Upper lobe of left lung (tissue), 6 donors: ENCODE measurements around the gene ARHGEF10L. TPM values are rescaled to one million over a fixed set of nuclear protein-coding genes. Genes with fewer than 3 reads are reported as not detected.
A peak's percentile ranks its signal among the peaks of the same experiment; 100 is the strongest.

Source experiments
- ATAC-seq, 2 donors: fragments of 200-7000 bp; cut with Tn5 transposase; one replicate each; pipeline ENCODE4 v1.9.1; 2022; ENCODE audit warnings: mild to moderate bottlenecking in 2 of 2, moderate library complexity in 2 of 2; ENCODE audit not compliant: low FRiP score in 2 of 2
- DNase-seq, 2 donors: peaks; one replicate each; pipeline ENCODE4 v3.0.0-alpha.2; 2019 to 2020
- H3K27ac ChIP-seq, 4 donors: fragments of 200-600 bp; sonication (generic); one replicate each; pipeline ENCODE4 v1.5.1; 2016 to 2019
- H3K27me3 ChIP-seq, 4 donors: fragments of 200-600 bp; sonication (generic); one replicate each; pipeline ENCODE4 v1.5.1; 2017 to 2019
- H3K36me3 ChIP-seq, 4 donors: fragments of 200-600 bp; sonication (generic); one replicate each; pipeline ENCODE4 v1.5.1; 2016 to 2019
- H3K4me1 ChIP-seq, 4 donors: fragments of 200-600 bp; sonication (generic); one replicate each; pipeline ENCODE4 v1.5.1; 2018 to 2019
- H3K4me3 ChIP-seq, 4 donors: fragments of 200-600 bp; sonication (generic); one replicate each; pipeline ENCODE4 v1.5.1; 2017 to 2019; ENCODE audit warnings: mild to moderate bottlenecking in 2 of 4, moderate library complexity in 1 of 4
- H3K9me3 ChIP-seq, 4 donors: fragments of 200-600 bp; sonication (generic); one replicate each; pipeline ENCODE4 v1.5.1; 2018 to 2019
- CTCF ChIP-seq, 6 experiments: fragments of 450-650 bp in 4 of 6; fragments of 200-600 bp in 2 of 6; sonication (generic) in 2 of 6; IDR thresholded peaks; one replicate each; pipeline ENCODE4 v1.5.1; 2016 to 2019; ENCODE audit warnings: antibody characterized with exemption in 6 of 6
- EP300 ChIP-seq, 4 donors: sonication (generic); formaldehyde crosslinking; IDR thresholded peaks; one replicate each; pipeline ENCODE4 v1.5.1; 2017; ENCODE audit warnings: antibody characterized with exemption in 4 of 4, control low read depth in 2 of 4
- POLR2A ChIP-seq, 4 donors: fragments of 450-650 bp; IDR thresholded peaks; one replicate each; pipeline ENCODE4 v1.5.1; 2016 to 2017; ENCODE audit warnings: antibody characterized with exemption in 4 of 4, mild to moderate bottlenecking in 2 of 4
- POLR2AphosphoS5 ChIP-seq, 2 donors: sonication (generic); formaldehyde crosslinking; IDR thresholded peaks; one replicate each; pipeline ENCODE4 v1.5.1; 2017; ENCODE audit warnings: antibody characterized with exemption in 2 of 2
- WGBS, 2 donors: methylation state at CpG; one replicate each; pipeline ENCODE4 v1.1.5; 2017 to 2018; 5-methylcytosine and 5-hydroxymethylcytosine counted together
- total RNA-seq, 6 donors: library from RNA; depleted of rRNA in 4 of 6; stranded (reverse); fragments of >200 nt in 4 of 6; gene quantifications; one replicate each; pipeline versions ENCODE4 v1.1.0 to v1.2.1, GENCODE V29; 2016 to 2021
- donor health status: DM: no; HTN: no; CAD: no; lungs with moderate emphysema.
- donor health status: DM: no; HTN: yes; CAD: no; lungs with severe emphysema.

ARHGEF10L gene
- total RNA-seq, 6 donors from 2014 or later: 17.6 to 172 (median 50.0) TPM

- H3K27me3 ChIP-seq: no peaks in the 10 kb centered on the region
- WGBS, 2 donors: 76 to 79% methylated on average over 7 to 8 of the region's 9 CpGs
- no peaks in the 10 kb centered on the region for H3K36me3 ChIP-seq
- peaks cover 8 to 29% (median 22%) of the 10 kb centered on the region in 4 donors for H3K4me1 ChIP-seq
- no peak overlapping the region for H3K4me3 ChIP-seq
- DNase-seq (no peak), ATAC-seq (no peak)
- TF ChIP-seq POLR2A (IDR thresholded peaks at IDR 0.05): no peak
- no peak for TF ChIP-seq CTCF (IDR thresholded peaks at IDR 0.05)
- TF ChIP-seq POLR2AphosphoS5 (IDR thresholded peaks at IDR 0.05): no peak
- no peak for TF ChIP-seq EP300 (IDR thresholded peaks at IDR 0.05)
- no peaks in the 10 kb centered on the region for H3K9me3 ChIP-seq
- H3K27ac ChIP-seq: no peak overlapping the region
Observed at GRCh38 chr1:17585266-17585987, 45.9 kb downstream of the ARHGEF10L start.

GRCh38 chr1:17586172-17586964 is 46.9 kb downstream of the ARHGEF10L start:
- DNase-seq (peak in 1 of 2 donors; percentile 73), ATAC-seq (peak in 1 of 2 donors; percentile 69)
- H3K9me3 ChIP-seq: no peaks in the 10 kb centered on the region
- WGBS, 2 donors: 59 to 69% methylated on average over 10 of the region's 10 CpGs
- no peak overlapping the region for H3K27ac ChIP-seq
- no peaks in the 10 kb centered on the region for H3K27me3 ChIP-seq
- H3K4me1 ChIP-seq: peaks cover 8 to 29% (median 22%) of the 10 kb centered on the region in 4 donors
- no peak overlapping the region for H3K4me3 ChIP-seq
- no peak for TF ChIP-seq CTCF (IDR thresholded peaks at IDR 0.05)
- no peaks in the 10 kb centered on the region for H3K36me3 ChIP-seq

- Histone ChIP-seq H3K9me3 (no peaks in the 10 kb centered on the region), H3K27me3 (no peaks in the 10 kb centered on the region), H3K4me1 (peaks cover 8 to 29% (median 22%) of the 10 kb centered on the region in 4 donors), H3K4me3 (no peak overlapping the region), H3K27ac (peak overlapping the region; percentile 60 to 79 (median 74)), H3K36me3 (no peaks in the 10 kb centered on the region)
- 82 to 100% methylated on average over 1 to 3 of the region's 3 CpGs for WGBS, 2 donors
- TF ChIP-seq POLR2AphosphoS5 (IDR thresholded peaks at IDR 0.05): no peak
- TF ChIP-seq POLR2A (IDR thresholded peaks at IDR 0.05): no peak
- peak in 1 of 2 donors; percentile 33 for ATAC-seq
- DNase-seq: no peak
Observed at GRCh38 chr1:17587693-17588047, 48.2 kb downstream of the ARHGEF10L start.

GRCh38 chr1:17588048-17588871 is 48.8 kb downstream of the ARHGEF10L start:
- no peaks in the 10 kb centered on the region for H3K9me3 ChIP-seq
- H3K4me1 ChIP-seq: peaks cover 8 to 29% (median 22%) of the 10 kb centered on the region in 4 donors
- peak overlapping the region; percentile 60 to 79 (median 74) for H3K27ac ChIP-seq
- TF ChIP-seq POLR2A (IDR thresholded peaks at IDR 0.05): no peak
- TF ChIP-seq POLR2AphosphoS5 (IDR thresholded peaks at IDR 0.05): no peak
- TF ChIP-seq CTCF (IDR thresholded peaks at IDR 0.05): no peak
- TF ChIP-seq EP300 (IDR thresholded peaks at IDR 0.05): no peak
- DNase-seq (peak in 1 of 2 donors; percentile 61), ATAC-seq (peak; percentile 54 to 55)
- peak overlapping the region in 1 of 4 donors; percentile 25 for H3K4me3 ChIP-seq
- H3K27me3 ChIP-seq: no peaks in the 10 kb centered on the region
- WGBS, 2 donors: 31 to 38% methylated on average over 2 to 10 of the region's 13 CpGs
- H3K36me3 ChIP-seq: no peaks in the 10 kb centered on the region
